AG04449 (cell line): ENCODE data around the gene AQP10.
A peak's percentile ranks its signal among the peaks of the same experiment; 100 is the strongest.
"Not testable (repeated sequence)": the region's sequence is repeated elsewhere in the genome, so short reads cannot be mapped to it uniquely, and the experiment has no call there.

Experiments
- CTCF ChIA-PET: fragments of 350-600 bp; formaldehyde crosslinking; extraction: SDS; loops from one replicate; lab custom pipeline; 2021; ENCODE audit warnings: antibody characterized with exemption; lab: Yijun Ruan, JAX
- POLR2A ChIA-PET: fragments of 400-600, 350-600 bp; formaldehyde crosslinking; extraction: SDS; loops from one replicate; lab custom pipeline; 2020; ENCODE audit warnings: antibody characterized with exemption, inconsistent platforms; lab: Yijun Ruan, JAX
- DNase-seq: peaks from one replicate; pipeline ENCODE4 v3.0.0-alpha.2; 2010; ENCODE audit warnings: low read depth, low spot score
- H3K4me3 ChIP-seq: 2 replicates; pipeline ENCODE4 v1.5.1; 2011; ENCODE audit warnings: low read depth, mild to moderate bottlenecking, control low read depth, low read length
- CTCF ChIP-seq: IDR thresholded peaks from one replicate; pipeline ENCODE4 v1.5.1; 2011; ENCODE audit warnings: mild to moderate bottlenecking, moderate library complexity, low read length, control low read depth, inconsistent platforms; ENCODE audit not compliant: insufficient read depth; ENCODE audit errors: missing control alignments

The AQP10 gene

GRCh38 chr1:154313066-154313356 lies 7.9 kb upstream of the AQP10 start:
- POLR2A ChIA-PET, result no interaction called here
- CTCF ChIA-PET, result interaction anchor here (5.7 kb wide), 1 partner anchor 13 kb away, joined by 56 read pairs; the partner anchor contains the start of gene ATP8B2
- no peak for TF ChIP-seq CTCF
- DNase-seq, result no peak
- no peak overlapping the region for H3K4me3 ChIP-seq

- CTCF ChIA-PET, result interaction anchor here (1.1 to 5.7 kb wide), 3 partner anchors 12 to 115 kb away, joined by 3 to 56 read pairs (median 3); partner anchors contain the start of gene ATP8B2
- POLR2A ChIA-PET, H3K4me3 ChIP-seq, DNase-seq: not testable (repeated sequence)
Observed at GRCh38 chr1:154314226-154314625, 6.7 kb upstream of the AQP10 start.

GRCh38 chr1:154316704-154317103 lies 4.2 kb upstream of the AQP10 start:
- ChIA-PET CTCF (interaction anchor here (5.7 kb wide), 1 partner anchor 9 kb away, joined by 56 read pairs; the partner anchor contains the start of gene ATP8B2), POLR2A (no interaction called here)
- no peak for DNase-seq
- TF ChIP-seq CTCF, result no peak
- H3K4me3 ChIP-seq, result no peak overlapping the region

GRCh38 chr1:154318386-154318785 lies 2.5 kb upstream of the AQP10 start:
- DNase-seq, result no peak
- no peak for TF ChIP-seq CTCF
- ChIA-PET CTCF (interaction anchor here (1.3 to 5.7 kb wide), 3 partner anchors 8 to 18 kb away, joined by 3 to 56 read pairs (median 9); partner anchors contain the start of gene ATP8B2), POLR2A (no interaction called here)
- no peak overlapping the region for H3K4me3 ChIP-seq

GRCh38 chr1:154321609-154321934 lies 679 bp downstream of the AQP10 start:
- CTCF ChIA-PET, result interaction anchor here (22.8 kb wide), 1 partner anchor 22 kb away, joined by 546 read pairs; no protein-coding TSS in a partner anchor
- POLR2A ChIA-PET, H3K4me3 ChIP-seq, DNase-seq: not testable (repeated sequence)

GRCh38 chr1:154323493-154323892 lies 2.6 kb downstream of the AQP10 start:
- no peak for DNase-seq
- no peak for TF ChIP-seq CTCF
- ChIA-PET POLR2A (no interaction called here), CTCF (interaction anchor here (0.8 to 22.8 kb wide), 10 partner anchors 8 to 614 kb away, joined by 3 to 546 read pairs (median 6); partner anchors contain the start of gene HAX1)
- H3K4me3 ChIP-seq, result no peak overlapping the region

GRCh38 chr1:154324241-154324640 lies 3.3 kb downstream of the AQP10 start:
- ChIA-PET CTCF (interaction anchor here (0.7 to 22.8 kb wide), 22 partner anchors 8 to 613 kb away, joined by 3 to 546 read pairs (median 3); partner anchors contain the start of gene HAX1), POLR2A (no interaction called here)
- H3K4me3 ChIP-seq, result peak overlapping the region; percentile 95; the same call in 1 of the 2 replicates
- DNase-seq, result no peak
- TF ChIP-seq CTCF, result no peak
